HG03520 (cell line): ENCODE measurements around the gene OCSTAMP.

Experiments used
- ATAC-seq: cut with Tn5 transposase; IDR thresholded peaks from one replicate; pipeline ENCODE4 v1.9.1; 2021; ENCODE audit warnings: mild to moderate bottlenecking, moderate library complexity; ENCODE audit not compliant: unreplicated experiment

OCSTAMP gene

DNA sequence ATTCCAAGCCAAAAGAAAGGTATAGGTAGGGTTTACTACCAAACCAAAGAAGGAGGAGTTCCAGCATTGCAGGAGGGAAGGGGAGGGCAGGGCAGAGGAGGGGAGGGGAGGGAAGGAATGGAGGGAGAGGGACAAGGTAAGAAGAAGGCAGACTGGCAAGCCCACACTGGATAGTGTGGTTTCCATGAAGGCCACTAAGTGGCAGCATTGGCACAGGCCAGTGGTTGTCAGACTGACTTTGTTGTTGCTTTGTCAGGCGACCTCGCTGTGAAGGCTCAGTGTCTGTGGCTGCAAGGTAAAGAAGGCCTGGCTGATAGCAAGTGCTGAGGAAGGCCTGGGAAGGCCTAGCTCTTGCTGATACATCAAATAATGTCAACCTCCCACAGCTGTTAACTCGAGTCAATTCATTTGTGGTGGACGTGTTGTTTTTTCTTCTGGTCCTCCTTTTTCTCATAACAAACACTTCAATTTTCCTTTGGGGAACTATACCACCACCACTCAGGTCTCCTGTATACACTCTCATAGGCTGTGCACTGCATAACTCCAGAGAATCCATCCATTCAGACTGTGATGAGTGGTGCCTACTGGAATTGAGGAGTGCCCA lies 29.4 kb downstream of the OCSTAMP start:
- ATAC-seq: no peak

DNA sequence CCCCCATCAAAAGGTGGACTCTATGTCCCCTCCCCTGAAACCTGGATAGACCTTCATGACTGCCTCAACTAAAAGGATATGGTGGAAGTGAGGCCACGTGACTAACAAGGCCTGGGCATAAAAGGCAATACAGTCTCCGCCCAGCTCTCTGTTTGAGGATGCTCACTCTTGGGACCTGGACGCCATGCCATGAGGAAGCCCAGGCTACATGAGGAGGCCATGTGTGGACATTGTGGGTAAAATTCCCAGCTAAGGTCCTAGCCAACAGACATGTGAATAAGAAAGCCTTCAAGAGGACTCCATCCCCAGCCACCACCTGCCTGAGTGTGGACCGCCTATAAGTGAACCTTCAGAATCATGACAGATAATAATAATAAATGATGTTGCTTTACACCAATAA lies 29.9 kb downstream of the OCSTAMP start:
- ATAC-seq: no peak

DNA sequence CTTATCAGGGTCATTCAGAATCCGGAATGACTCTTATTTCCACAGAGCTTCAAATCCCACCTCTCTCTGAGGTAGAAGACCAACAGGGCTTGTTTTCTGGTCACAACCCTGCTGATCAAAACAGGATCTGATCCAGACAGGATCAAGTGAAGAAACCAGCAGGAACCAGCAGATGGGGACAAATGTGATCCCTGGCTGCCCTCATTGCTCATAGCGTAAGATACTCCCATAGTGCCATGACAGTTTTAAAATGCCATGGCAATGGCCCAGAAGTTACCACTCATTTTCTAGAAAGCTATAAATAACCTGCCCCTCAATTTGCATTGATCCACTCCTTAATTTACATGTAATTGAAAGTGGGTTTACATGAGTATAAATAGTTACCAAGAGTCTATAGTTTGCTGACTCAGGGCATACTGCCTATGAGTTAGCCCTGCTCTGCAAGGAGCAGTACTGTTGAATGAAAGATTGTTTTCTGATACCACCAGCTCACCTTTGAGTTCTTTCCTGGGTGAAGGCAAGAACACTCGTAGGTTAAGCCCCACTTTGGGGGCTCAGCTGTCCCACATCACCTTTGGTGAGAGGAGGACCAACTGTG lies 30.9 kb downstream of the OCSTAMP start:
- ATAC-seq: no peak

DNA sequence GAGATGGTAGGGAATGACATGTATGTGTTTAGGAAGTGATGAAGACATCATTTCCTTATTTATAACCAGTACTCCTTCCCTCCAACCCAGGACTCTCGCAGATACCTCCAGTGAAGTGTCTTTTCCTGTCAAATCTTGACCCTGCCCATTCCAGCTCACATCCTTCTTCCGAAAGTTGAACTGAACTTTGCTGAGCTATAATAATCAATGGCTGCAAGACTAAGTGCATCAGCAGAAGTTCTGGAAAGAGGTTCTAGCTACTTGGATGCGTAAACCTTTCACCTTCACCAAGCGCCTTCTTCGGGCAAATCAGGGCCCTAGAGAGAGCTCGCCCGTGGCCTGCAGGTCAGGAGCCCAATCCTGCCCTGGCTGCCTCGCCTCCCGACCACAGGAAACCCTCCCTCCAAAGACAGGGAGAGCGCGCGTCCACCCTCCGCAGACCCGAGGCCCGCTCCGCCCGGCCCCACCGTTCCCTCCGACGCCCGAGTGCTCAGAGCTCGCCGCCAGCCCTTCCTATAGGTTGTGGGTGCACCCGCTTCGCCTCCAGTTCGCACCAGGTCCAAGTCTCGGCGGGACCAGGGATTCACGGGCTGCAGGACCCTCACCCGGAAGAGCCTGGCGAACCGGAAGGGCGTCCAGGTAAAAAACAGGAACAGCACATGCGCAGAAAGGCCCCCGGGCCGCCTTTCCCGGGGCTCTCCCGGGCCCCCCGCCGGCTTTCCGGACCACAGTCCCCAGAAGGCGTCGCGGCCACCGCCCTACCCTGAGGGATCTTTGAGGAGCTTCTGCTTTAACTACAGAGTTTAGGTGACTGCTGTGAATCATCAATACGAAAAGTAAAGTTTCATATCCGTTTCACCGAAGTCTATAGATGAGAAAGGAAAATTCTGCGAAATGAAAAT lies 37.3 kb downstream of the OCSTAMP start, which contains the start of gene ZNF334:
Gene ZNF334, minus strand, starts transcription at position 617 of the 902 bp plus-strand sequence. CDS start 1,457 bp downstream, outside the sequence.
- ATAC-seq: no peak

DNA sequence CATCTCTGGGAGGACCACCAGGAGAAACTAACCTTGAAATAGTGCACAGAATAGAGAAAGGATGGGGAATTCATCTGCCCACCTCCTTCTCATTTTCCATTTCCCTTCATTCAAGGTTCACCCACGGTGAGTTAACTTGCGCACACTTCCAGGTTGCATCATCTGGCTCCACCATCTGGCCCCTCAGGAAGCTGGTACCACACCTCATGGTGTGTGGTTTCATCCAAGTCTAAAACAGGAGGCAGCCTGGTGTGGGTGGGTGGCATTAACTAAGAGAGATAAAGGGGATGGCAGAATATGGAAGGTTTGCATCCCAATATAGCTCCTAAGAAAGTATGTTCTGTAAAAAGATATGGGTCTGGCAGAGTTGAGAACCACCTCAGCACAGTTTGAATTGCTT lies 40.9 kb downstream of the OCSTAMP start:
- no peak for ATAC-seq

DNA sequence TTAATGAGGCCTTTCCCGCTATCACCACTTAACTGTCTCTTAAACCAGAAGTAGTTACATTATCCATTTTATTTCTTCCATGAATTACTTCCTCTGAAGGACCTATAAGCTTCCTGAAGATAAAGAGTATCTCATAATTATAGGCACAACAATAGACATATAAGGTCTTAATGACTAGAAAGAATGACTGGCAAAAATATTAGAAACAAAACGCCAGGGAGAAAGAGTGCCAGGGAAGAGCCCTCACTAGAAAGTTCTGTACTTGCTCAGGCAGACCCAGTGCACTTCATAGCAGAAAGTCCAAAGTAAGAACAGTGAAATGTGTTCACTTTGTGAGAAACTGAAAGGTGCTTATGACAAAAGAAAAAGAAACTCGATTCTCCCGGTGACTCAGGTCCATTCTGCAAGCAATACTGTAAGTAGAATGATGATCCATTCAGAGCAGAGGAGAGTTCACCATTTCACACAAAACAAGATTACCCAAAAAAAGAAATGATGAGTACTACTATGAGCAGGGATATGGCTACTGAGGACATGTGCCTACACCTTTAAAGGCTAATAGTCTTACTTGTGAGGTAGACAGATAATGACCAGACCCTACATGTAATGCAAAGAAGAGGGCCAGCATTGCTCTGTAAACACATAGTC lies 42.6 kb downstream of the OCSTAMP start:
- no peak for ATAC-seq

DNA sequence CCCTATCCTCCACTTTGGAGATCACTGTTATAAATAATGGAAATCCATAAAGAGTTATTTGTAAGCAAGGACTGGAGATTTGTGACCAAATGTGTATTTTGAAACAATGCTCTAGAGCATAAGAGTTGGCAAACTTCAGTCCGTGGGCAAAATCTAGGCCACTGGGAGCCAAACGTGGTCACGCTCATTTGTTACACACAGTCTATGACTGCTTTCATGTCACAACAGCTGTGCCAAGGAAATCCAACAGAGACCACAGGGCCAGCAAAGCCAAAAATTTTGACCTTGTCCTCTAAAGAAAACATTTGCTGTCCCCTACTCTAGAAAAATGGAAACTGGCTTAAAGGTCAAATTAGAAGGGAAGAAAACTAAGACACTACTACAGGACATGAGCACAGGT lies 44.9 kb downstream of the OCSTAMP start:
- no peak for ATAC-seq

DNA sequence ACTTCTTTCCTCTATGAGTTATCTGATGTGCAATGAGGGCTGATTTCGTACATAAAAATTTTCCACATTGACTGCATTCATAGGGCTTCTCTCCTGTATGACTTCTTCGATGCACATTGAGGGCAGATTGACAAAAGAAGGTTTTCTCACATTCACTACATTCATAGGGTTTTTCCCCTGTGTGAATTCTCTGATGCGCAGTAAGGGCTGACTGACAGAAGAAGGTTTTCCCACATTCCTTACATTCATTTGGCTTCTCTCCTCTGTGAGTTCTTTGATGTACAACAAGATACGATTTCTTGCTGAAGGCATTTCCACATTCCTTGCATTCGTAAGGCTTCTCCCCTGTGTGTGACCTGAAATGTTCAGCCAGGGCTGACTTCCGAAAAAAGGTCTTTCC lies 48.5 kb downstream of the OCSTAMP start:
- no peak for ATAC-seq

DNA sequence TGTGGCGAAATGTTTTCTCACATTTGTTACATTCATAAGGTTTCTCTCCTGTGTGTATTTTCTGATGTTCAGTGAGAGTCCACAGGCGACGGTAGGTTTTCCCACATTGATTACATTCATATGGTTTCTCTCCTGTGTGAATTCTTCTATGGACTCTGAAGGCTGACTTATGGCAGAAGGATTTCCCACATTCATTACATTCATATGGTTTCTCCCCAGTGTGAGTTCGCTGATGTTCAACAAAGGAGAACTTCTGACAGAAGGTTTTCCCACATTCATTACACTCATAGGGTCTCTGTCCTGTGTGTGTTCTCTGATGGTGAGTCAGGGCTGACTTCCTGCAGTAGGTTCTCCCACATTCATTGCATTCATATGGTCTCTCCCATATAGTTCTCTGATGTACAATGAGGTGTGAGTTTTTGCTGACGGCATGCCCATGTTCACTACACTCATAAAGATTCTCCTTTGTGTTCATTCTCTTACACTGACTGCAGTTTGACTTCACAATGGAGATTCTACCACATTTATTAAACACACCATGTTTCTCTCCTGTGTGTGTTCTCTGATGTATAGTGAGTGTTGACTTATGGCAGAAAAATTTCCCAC lies 49.0 kb downstream of the OCSTAMP start:
- ATAC-seq: no peak

DNA sequence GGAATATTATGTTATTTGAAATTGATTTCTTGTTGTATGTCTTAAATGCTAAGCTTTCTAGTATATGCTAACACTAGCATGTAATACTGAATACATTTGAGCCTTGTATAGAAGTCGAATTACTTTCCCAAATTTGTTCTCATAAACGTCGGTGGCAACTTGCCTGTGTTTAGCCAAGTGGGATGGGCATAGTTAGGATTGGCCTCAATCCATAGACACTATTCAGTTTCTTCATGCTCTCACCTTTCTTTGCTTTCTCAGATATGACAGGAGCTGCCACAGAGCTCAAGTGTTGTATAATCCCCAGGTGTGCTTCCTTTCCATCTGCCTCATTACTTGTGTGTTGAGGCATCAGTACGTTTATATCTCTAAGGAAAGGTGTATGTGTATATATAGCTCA lies 56.4 kb downstream of the OCSTAMP start:
- ATAC-seq: no peak

DNA sequence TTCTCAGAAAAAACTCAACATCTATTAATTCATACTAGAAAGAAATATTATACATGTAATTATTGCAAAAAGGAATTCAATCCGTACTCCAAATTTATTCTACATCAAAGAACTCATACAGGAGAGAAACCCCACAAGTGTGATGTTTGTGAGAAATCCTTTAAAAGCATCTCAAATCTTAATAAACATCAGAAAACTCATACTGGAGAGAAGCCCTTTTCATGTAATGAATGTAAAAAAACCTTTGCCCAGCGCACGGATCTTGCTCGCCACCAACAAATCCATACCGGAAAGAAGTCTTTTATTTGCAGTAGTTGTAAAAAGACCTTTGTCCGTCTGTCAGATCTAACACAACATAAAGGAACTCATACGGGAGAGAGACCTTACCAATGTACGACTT lies 59.1 kb downstream of the OCSTAMP start:
- no peak for ATAC-seq
